Testis (tissue), 2 donors: ENCODE data around the gene CD109.

ENCODE experiments used
- POLR2A ChIP-seq: fragments of 450-650 bp; IDR thresholded peaks from one replicate; pipeline ENCODE4 v1.6.1; 2017; ENCODE audit warnings: antibody characterized with exemption, mild to moderate bottlenecking, moderate library complexity
- TF ChIP-seq, protein P1 (sequence below), 3 experiments: fragments of 450-650 bp in 2 of 3; fragments of 200-600 bp in 1 of 3; sonication (generic) in 1 of 3; IDR thresholded peaks; one replicate each; pipeline ENCODE4 v1.5.1; 2016 to 2019; ENCODE audit warnings: antibody characterized with exemption in 3 of 3, mild to moderate bottlenecking in 2 of 3, moderate library complexity in 1 of 3

DNA sequence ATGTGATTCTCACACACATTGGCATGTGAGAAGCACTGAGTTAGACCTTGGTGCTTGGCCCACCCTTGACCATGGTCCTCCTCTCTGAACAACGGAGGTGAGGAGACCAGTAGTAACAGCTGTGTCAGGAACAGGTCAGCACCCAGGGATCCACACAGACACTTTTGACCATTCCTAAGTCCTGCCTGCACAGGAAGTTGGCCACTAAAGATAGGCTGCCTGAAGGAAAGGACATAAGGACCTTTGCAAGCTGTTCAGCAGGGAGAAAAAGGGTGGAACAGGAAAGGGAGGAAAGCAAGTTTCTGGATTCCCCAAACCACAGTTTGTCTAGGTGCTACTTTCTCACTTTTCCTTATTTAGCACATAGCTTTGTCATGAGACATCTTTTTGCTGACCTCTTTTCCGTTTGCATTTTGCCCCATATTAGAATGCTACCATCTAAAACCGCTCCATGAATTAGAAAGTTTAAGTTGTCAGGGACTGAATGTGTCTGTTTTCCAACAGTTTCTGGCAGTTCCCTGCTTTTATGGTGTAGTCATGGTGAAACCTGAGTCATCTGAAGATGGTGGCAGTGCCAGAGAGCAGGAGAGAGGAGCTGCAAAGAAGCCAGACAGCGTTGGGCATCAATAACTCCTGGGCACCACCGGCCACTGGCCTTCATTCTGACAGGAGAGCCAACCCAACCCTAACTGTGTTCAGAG, 1.1 kb upstream of the CD109 start:
- TF ChIP-seq, protein P1, sequence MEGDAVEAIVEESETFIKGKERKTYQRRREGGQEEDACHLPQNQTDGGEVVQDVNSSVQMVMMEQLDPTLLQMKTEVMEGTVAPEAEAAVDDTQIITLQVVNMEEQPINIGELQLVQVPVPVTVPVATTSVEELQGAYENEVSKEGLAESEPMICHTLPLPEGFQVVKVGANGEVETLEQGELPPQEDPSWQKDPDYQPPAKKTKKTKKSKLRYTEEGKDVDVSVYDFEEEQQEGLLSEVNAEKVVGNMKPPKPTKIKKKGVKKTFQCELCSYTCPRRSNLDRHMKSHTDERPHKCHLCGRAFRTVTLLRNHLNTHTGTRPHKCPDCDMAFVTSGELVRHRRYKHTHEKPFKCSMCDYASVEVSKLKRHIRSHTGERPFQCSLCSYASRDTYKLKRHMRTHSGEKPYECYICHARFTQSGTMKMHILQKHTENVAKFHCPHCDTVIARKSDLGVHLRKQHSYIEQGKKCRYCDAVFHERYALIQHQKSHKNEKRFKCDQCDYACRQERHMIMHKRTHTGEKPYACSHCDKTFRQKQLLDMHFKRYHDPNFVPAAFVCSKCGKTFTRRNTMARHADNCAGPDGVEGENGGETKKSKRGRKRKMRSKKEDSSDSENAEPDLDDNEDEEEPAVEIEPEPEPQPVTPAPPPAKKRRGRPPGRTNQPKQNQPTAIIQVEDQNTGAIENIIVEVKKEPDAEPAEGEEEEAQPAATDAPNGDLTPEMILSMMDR (IDR thresholded peaks at IDR 0.05) = no peak
- TF ChIP-seq POLR2A = no peak
